Occipital lobe (tissue), 2 donors: Measurements from ENCODE around the gene EFCAB6. TPM values are rescaled to one million over a fixed set of nuclear protein-coding genes. Genes with fewer than 3 reads are reported as not detected.

Experiments used
- DNase-seq: peaks from one replicate; lab custom pipeline; 2025; lab: John Stamatoyannopoulos, UW
- total RNA-seq: library from RNA; depleted of rRNA; stranded (reverse); fragments of >200 nt; gene quantifications from one replicate; pipeline ENCODE4 v1.2.3, GENCODE V29; 2014

The EFCAB6 gene
- total RNA-seq = 8.3 TPM

- DNase-seq = peak; percentile 93
These were observed at the start of gene EFCAB6 for GRCh38 chr22:43812149-43812842. Gene EFCAB6, minus strand, starts transcription at chr22:43812305. Its CDS starts 29,987 bp downstream, at chr22:43782318.

- DNase-seq = no peak
These were observed 49.4 kb upstream of the EFCAB6 start for GRCh38 chr22:43861529-43861928.

- no peak for DNase-seq
These were observed 48.7 kb upstream of the EFCAB6 start for GRCh38 chr22:43860831-43861230.

GRCh38 chr22:43860126-43860525 lies 48.0 kb upstream of the EFCAB6 start:
- no peak for DNase-seq

- no peak for DNase-seq
These were observed 47.5 kb upstream of the EFCAB6 start for GRCh38 chr22:43859621-43860020.

GRCh38 chr22:43859176-43859575 lies 47.1 kb upstream of the EFCAB6 start:
- DNase-seq = no peak

- no peak for DNase-seq
These were observed 46.2 kb upstream of the EFCAB6 start for GRCh38 chr22:43858156-43858895.

- no peak for DNase-seq
These were observed 45.3 kb upstream of the EFCAB6 start for GRCh38 chr22:43857367-43857766.

GRCh38 chr22:43855431-43855830 lies 43.3 kb upstream of the EFCAB6 start:
- no peak for DNase-seq

GRCh38 chr22:43854786-43855271 lies 42.7 kb upstream of the EFCAB6 start:
- DNase-seq = no peak

GRCh38 chr22:43854121-43854785 lies 42.1 kb upstream of the EFCAB6 start:
- DNase-seq = no peak

- DNase-seq = no peak
These were observed 41.3 kb upstream of the EFCAB6 start for GRCh38 chr22:43853328-43853931.

GRCh38 chr22:43852573-43853327 lies 40.6 kb upstream of the EFCAB6 start:
- DNase-seq = no peak

GRCh38 chr22:43851979-43852307 lies 39.8 kb upstream of the EFCAB6 start:
- no peak for DNase-seq

GRCh38 chr22:43851058-43851978 lies 39.2 kb upstream of the EFCAB6 start:
- no peak for DNase-seq

- no peak for DNase-seq
These were observed 38.4 kb upstream of the EFCAB6 start for GRCh38 chr22:43850529-43850928.

GRCh38 chr22:43849731-43850130 lies 37.6 kb upstream of the EFCAB6 start:
- no peak for DNase-seq

- DNase-seq = no peak
These were observed 36.5 kb upstream of the EFCAB6 start for GRCh38 chr22:43848366-43849171.
